Islet of Langerhans (tissue), 1 donor: Measurements from ENCODE around the gene ELOVL6.
"Not testable (repeated sequence)": the region's sequence is repeated elsewhere in the genome, so short reads cannot be mapped to it uniquely, and the experiment has no call there.

Experiments
- FAIRE-seq: peaks from one replicate; lab custom pipeline; 2011; peaks lifted over from hg19 to GRCh38; lab: Jason Lieb, UNC

ELOVL6 gene

GRCh38 chr4:110120506-110120905 lies 77.9 kb downstream of the ELOVL6 start:
- no peak for FAIRE-seq

DNA sequence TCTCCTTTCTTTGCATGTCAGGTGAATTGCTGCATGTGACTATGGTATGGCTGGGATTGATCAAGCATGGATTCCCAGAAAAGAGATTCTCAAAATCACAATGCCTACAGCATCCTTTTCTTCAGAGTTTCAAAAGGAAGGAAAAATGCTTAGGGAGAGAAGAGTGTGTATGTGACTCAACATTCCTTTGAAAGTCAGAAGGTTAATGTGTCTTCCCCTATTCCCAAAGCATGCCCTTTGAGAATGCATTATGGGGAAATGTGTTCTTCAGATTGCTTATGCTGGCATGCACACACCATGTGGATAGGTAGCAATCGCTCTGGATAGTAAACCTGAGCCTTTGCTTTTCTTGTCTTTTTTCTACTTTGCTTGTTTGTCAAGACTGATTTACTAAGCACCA lies 78.5 kb downstream of the ELOVL6 start:
- no peak for FAIRE-seq

GRCh38 chr4:110119337-110119736 lies 79.1 kb downstream of the ELOVL6 start:
- FAIRE-seq = no peak

GRCh38 chr4:110112056-110112455 lies 86.4 kb downstream of the ELOVL6 start:
- FAIRE-seq = no peak

DNA sequence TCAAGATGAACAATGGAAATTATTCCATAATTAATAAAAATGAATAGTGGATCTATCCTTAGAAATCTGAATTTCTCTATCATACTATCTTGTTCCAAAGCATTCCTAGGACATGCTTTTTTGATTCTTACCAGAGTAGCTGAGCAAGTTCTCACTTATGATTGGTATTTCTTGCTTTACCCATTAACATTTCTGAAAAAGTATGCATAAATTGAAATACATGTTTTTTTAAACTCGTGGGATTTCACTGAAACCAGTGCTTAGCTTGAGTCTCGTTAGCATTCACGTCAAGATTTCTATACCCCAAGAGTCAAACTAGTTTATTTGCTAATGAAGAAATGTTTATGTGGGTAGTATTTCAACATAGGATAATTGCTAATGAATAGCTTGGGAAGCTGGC lies 89.0 kb downstream of the ELOVL6 start:
- no peak for FAIRE-seq

- no peak for FAIRE-seq
Observed at GRCh38 chr4:110108960-110109359, 89.5 kb downstream of the ELOVL6 start.

GRCh38 chr4:110108422-110108821 lies 90.0 kb downstream of the ELOVL6 start:
- no peak for FAIRE-seq

DNA sequence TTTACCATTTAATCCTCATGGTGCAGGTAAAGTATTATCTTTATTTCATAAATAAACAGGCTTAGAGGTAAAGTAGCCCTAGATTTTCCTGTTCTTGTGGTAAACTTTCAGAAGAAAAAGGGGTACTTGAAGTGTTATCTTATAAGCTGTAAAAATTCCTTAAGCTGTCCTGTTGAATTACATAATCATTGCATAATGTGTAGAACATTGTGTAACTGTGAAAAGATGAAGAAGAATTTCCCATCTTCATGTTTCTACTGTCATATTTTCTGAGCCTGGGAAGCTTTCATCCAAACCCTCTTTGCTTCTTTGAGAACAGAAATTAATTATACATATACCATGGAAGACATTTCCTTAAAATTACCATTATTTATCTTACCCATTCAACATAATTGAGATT lies 90.5 kb downstream of the ELOVL6 start:
- FAIRE-seq = no peak

GRCh38 chr4:110106931-110107296 lies 91.5 kb downstream of the ELOVL6 start:
- FAIRE-seq = peak; percentile 93

DNA sequence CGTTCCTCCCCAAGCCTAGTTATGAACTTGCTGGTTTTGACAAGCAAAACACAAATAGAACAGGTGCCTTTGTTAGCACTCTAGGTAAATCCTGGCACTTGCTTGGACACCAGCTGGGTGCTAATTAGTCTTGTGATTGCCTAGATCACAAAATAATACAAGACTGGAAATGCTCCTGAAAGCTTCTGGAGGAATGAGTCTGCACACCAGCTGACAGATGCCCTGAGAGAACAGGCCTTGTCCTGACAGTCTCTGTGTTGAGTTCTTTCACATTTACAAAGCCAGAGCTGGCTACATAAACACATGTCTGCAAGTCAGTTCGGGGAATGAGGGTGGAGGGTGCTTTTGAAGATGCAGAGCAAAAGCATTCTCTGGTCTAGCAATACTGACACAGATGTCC lies 93.8 kb downstream of the ELOVL6 start:
- FAIRE-seq = no peak

DNA sequence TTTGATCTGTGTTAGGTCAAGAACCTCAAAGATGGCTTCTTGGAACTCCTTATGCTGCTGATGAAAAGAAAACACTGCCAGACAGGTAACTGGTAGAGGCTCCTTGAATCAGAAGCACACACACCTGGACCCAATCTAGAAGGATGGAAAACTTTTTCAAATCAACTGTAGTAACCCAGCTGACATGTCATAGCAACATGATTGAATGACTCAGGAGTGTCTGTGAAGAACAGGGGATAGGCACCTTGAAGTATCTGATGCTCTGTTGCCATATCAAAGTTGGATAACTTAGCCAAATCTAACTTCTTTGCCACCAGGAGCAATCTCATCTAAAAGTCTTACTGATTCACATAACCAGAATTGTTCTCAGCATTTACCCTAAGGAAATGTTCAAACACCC lies 98.8 kb downstream of the ELOVL6 start:
- FAIRE-seq = no peak

- no peak for FAIRE-seq
Observed at GRCh38 chr4:110096405-110096804, 102.0 kb downstream of the ELOVL6 start.

GRCh38 chr4:110092646-110093045 lies 105.8 kb downstream of the ELOVL6 start:
- FAIRE-seq = peak; percentile 30

DNA sequence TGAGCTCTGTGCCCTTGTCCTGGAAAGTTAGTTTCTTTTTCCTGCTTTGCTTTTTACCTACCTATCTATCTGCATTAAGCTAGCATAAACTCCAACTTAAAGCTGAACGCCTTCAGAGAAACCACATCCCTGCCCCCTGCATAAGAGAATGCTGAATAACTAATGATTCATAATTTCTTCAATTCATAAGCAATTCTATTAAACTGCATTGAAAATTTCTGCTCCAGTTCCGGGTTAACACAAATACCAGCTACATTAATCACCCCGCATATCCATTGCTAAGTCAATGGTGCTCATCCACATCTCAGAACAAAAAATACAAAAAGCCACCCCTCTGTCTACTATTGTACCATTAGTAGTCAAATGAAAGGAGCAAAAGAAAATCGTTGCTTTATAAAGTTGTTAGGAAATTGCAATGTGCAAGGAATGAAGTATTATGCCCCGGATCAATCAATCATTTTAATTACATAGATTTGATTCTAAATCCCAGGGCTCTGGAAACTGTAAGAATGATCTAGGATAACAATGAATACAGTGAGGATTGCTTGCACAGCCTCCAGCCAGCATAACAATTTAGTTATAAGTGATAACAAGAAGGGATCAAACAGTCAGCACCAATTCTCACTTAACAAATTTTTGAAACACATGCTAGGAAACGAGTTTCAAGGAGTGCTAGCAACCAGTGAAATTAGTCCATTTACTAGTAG lies 106.8 kb downstream of the ELOVL6 start:
- FAIRE-seq = no peak

DNA sequence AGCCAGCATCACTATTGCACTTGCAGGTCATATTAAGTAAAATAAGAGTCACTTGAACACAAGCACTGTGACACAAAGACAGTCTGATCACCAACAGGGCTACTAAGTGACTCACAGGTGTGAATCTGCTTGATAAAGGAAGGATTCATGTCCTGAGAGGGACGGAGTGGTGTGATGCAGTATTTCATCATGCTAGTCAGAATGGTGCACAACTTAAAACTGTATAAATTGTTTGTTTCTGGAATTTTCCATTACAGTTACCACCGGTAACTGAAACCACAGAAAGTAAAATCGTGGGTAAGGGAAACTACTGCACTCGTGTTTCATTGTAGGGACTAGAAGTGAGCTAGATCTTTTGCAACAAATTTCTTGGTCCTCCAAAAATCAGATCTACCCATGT lies 109.7 kb downstream of the ELOVL6 start:
- no peak for FAIRE-seq

DNA sequence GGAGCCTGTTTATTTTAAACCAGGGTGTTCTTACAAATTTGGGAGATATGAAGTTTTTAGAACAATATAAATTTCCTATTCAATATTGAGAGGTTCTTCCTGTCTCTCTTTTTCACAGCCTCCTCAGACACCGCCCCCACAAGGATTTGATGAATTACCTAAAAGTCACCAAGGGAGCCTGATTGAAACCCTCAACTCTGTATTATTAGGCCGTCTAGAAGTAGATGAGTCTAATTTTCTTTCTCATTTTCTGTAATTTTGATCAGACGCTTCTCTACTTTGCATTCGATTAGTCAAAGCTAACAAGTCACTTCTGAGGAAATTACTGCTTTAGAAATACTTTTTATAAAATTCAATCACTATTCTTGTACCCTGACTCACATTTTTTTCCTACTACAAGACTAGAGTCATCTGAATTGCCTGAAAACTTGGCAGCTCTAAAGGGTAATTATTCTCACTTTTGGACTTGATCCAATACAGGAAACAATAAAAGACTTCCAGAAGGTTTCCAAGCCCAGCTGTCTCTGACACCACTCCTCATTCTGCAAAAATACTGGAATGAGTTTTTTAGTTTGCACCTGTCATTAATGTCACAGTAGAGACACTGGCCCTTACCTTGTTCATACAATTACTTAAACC lies 111.2 kb downstream of the ELOVL6 start:
- FAIRE-seq = no peak

DNA sequence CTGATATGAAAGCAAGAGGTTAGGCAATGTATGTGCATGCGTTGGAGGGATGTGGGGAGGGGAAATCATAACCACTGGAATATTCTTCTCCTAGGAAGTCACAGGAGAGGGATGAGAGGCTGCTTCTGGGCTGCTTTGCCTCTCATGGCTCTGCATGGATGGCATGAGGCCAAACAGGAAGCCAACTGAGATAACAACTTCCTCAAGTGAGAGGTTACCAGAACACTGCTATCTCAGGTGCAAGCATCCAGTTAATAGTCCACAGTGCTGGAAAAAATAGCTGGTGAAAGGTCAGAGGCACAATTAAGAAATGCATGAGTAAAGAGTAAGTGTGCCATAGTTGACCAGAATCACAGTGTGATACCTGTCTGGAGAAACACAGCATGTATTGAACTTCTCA lies 113.3 kb downstream of the ELOVL6 start:
- no peak for FAIRE-seq

DNA sequence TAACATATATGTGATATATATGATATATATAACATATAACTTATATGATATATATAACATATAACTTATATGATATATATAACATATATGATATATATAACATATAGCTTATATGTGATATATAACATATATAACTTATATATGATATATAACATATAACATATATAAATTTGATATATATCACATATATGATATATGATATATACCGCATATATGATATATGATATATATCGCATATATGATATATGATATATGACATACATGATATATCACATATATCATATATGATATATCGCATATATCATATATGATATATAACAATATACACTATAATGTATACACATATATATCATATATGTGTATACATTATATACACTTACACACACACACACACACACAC lies 114.3 kb downstream of the ELOVL6 start:
- no peak for FAIRE-seq

- not testable (repeated sequence) for FAIRE-seq
Observed at GRCh38 chr4:110078148-110078547, 120.3 kb downstream of the ELOVL6 start.

- FAIRE-seq = not testable (repeated sequence)
Observed at GRCh38 chr4:110076828-110077227, 121.6 kb downstream of the ELOVL6 start.

- peak; percentile 21 for FAIRE-seq
Observed at GRCh38 chr4:110075891-110076290, 122.5 kb downstream of the ELOVL6 start.

DNA sequence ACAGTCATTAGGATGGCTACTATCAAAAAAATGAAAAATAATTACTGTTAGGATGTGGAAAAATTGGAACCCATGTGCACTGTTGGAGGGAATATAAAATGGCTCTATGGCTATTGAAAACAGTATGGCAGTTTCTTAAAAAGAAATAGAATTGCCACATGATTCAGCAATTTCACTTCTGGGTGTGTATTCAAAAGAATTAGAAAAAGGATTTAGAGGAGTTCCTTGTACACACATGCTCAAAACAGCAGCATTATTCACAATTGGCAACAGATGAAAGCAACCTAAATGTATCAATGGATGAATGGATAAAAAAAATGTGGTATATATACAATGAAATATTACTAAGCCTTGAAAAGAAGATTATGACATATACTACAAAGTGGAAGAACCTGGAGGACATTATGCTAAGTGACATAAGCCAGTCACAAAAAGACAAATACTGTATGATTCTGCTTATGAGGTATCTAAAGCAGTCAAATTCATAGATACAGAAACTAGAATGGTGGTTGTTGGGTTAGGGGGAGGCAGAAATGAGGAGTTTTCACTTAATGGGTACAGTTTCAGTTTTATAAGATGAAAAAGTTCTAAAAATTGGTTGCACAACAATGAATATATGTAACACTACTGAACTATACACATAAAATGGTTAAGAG lies 123.2 kb downstream of the ELOVL6 start:
- FAIRE-seq = no peak

GRCh38 chr4:110074570-110074969 lies 123.8 kb downstream of the ELOVL6 start:
- no peak for FAIRE-seq
